RWPE1 (cell line): Measurements from ENCODE around the gene C9orf43.
"Not testable (repeated sequence)": the region's sequence is repeated elsewhere in the genome, so short reads cannot be mapped to it uniquely, and the experiment has no call there.

Source experiments
- CTCF ChIA-PET: fragments of 350-600 bp; sonication (Branson Sonifier 250); formaldehyde crosslinking; extraction: SDS; loops from one replicate; lab custom pipeline; 2021; lab: Yijun Ruan, JAX
- POLR2A ChIA-PET: fragments of 400-600 bp; formaldehyde crosslinking; extraction: SDS; loops from one replicate; lab custom pipeline; 2020; ENCODE audit warnings: antibody characterized with exemption; ENCODE audit not compliant: low non-redundant PET; lab: Yijun Ruan, JAX
- DNase-seq: peaks from one replicate; pipeline ENCODE4 v3.0.0; 2012; ENCODE audit warnings: low spot score
- H3K27ac ChIP-seq: fragments of 450-650 bp; 2 replicates; pipeline ENCODE4 v1.5.1; 2017
- CTCF ChIP-seq: fragments of 450-650 bp; conservative IDR thresholded peaks from 2 replicates; pipeline ENCODE4 v1.5.1; 2017; ENCODE audit warnings: low read depth, mild to moderate bottlenecking

Gene C9orf43

GRCh38 chr9:113375057-113376023 is 35.2 kb upstream of the C9orf43 start:
- ChIA-PET POLR2A (interaction anchor here (2.0 kb wide), 1 partner anchor 35 kb away, joined by 20 read pairs; the partner anchor contains the start of gene POLE3), CTCF (interaction anchor here (0.6 to 0.7 kb wide), 3 partner anchors 30 to 99 kb away, joined by 3 to 5 read pairs (median 3); no protein-coding TSS in a partner anchor)
- no peak for TF ChIP-seq CTCF
- DNase-seq = no peak
- H3K27ac ChIP-seq = peak overlapping the region; percentile 81; the same call in 1 of the 2 replicates

- CTCF ChIA-PET = interaction anchor here (0.6 kb wide), 1 partner anchor 10 kb away, joined by 4 read pairs; no protein-coding TSS in a partner anchor
- POLR2A ChIA-PET = interaction anchor here (0.6 to 2.0 kb wide), 5 partner anchors 14 to 124 kb away, joined by 3 to 20 read pairs (median 3); partner anchors contain the start of genes ALAD and POLE3
- peak within 1 kb of the TSS; percentile 81 for H3K27ac ChIP-seq
- TF ChIP-seq CTCF = no peak
- DNase-seq = peak; percentile 97
These were observed 33.6 kb upstream of the C9orf43 start, which contains the start of gene HDHD3 for GRCh38 chr9:113376634-113377567. Gene HDHD3, minus strand, starts transcription at chr9:113376986. Its CDS starts 2,632 bp downstream, at chr9:113374354.

- H3K27ac ChIP-seq, POLR2A ChIA-PET, DNase-seq, CTCF ChIA-PET: not testable (repeated sequence)
These were observed 31.3 kb upstream of the C9orf43 start for GRCh38 chr9:113379094-113379828.

GRCh38 chr9:113379829-113380210 is 30.7 kb upstream of the C9orf43 start:
- DNase-seq, CTCF ChIA-PET, POLR2A ChIA-PET, H3K27ac ChIP-seq: not testable (repeated sequence)

DNA sequence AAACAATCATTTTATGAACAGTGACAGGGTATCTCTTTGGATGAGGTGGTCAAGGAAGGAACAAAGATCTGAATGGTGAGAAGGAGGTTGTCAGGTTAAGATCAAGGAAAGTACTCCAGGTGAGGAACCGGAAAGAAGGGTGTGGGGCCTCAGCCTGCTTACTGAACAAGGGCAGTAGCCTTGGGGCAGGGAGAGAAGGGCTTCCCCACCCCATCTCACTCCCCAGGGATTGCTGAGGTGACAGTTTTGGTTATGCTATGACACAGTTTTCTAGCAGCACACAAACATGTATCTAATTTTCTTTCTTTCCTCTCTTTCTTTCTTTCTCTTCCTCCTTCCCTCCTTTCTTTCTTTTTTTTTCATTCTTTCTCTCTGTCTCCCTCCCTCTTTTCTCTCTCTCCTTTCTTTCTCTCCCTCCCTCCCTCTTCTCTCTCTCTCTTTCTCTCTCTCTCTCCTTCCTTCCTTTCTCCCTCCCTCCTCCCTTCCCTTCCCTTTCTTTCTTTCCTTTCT is 29.6 kb upstream of the C9orf43 start:
- TF ChIP-seq CTCF = no peak
- no peak for DNase-seq
- H3K27ac ChIP-seq = no peak overlapping the region

GRCh38 chr9:113381441-113381840 is 29.1 kb upstream of the C9orf43 start:
- DNase-seq, H3K27ac ChIP-seq, POLR2A ChIA-PET: not testable (repeated sequence)
- CTCF ChIA-PET = interaction anchor here (0.6 kb wide), 1 partner anchor 183 kb away, joined by 7 read pairs; no protein-coding TSS in a partner anchor

More for the DNA sequence above, 29.6 kb upstream of the C9orf43 start:
- CTCF ChIA-PET = no interaction called here
- POLR2A ChIA-PET = no interaction called here

DNA sequence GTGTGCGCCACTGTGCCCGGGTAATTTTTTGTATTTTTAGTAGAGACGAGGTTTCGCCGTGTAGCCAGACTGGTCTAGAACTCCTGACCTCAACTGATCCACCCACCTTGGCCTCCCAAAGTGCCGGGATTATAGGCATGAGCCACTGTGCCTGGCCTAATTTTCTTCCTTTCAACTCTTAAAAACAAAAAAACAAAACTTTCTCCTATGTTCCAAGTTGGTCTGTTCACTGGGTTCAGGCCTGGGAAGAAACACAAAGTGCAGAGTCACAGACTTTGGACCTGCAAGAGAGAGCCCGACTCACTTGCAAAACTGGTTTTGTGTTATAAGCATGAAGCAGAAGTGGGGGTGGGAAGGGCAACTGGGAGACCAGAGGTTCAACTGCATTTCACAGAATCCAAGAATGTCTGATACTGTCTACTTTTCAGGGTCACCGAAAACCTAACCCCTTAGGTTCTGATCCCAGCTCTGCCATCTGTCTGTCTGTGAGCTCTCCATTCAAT is 28.6 kb upstream of the C9orf43 start:
- H3K27ac ChIP-seq = no peak overlapping the region
- ChIA-PET POLR2A (no interaction called here), CTCF (interaction anchor here (0.6 to 1.2 kb wide), 2 partner anchors 16 to 182 kb away, joined by 3 to 7 read pairs; no protein-coding TSS in a partner anchor)
- TF ChIP-seq CTCF = no peak
- peak; percentile 55 for DNase-seq
